Subcutaneous abdominal adipose tissue (tissue), 5 donors: ENCODE data around the gene TMEM117.

ENCODE experiments used
- H3K27ac ChIP-seq: one replicate; pipeline ENCODE4 v1.7.0; 2013; ENCODE audit warnings: low read depth, mild to moderate bottlenecking, inconsistent platforms, low read length, moderate library complexity
- H3K27me3 ChIP-seq, 5 donors: one replicate each; pipeline ENCODE4 v1.7.0; 2013; ENCODE audit warnings: low read length in 5 of 5, inconsistent platforms in 1 of 5; ENCODE audit not compliant: control insufficient read depth in 5 of 5, insufficient read depth in 4 of 5
- H3K36me3 ChIP-seq, 5 donors: one replicate each; pipeline ENCODE4 v1.7.0; 2013; ENCODE audit warnings: low read length in 5 of 5; ENCODE audit not compliant: control insufficient read depth in 5 of 5, insufficient read depth in 5 of 5
- H3K4me1 ChIP-seq, 5 donors: one replicate each; pipeline ENCODE4 v1.7.0; 2013; ENCODE audit warnings: low read length in 5 of 5, mild to moderate bottlenecking in 3 of 5, moderate library complexity in 1 of 5; ENCODE audit not compliant: control insufficient read depth in 5 of 5, insufficient read depth in 5 of 5
- H3K4me3 ChIP-seq, 5 donors: one replicate each; pipeline ENCODE4 v1.7.0; 2013; ENCODE audit warnings: low read length in 5 of 5, low read depth in 1 of 5
- H3K9ac ChIP-seq, 5 donors: one replicate each; pipeline ENCODE4 v1.7.0; 2013; ENCODE audit warnings: low read length in 5 of 5, mild to moderate bottlenecking in 4 of 5, moderate library complexity in 3 of 5
- H3K9me3 ChIP-seq, 5 donors: one replicate each; pipeline ENCODE4 v1.7.0; 2013; ENCODE audit warnings: low read length in 5 of 5; ENCODE audit not compliant: control insufficient read depth in 5 of 5
- donor health status: healthy.
- donor health status: healthy.
- donor health status: healthy.
- donor health status: healthy.
- donor health status: healthy.

Gene TMEM117

GRCh38 chr12:44313188-44313587 is 477.3 kb downstream of the TMEM117 start:
- H3K4me3 ChIP-seq = no peak overlapping the region
- H3K36me3 ChIP-seq = no peaks in the 10 kb centered on the region
- no peaks in the 10 kb centered on the region for H3K27me3 ChIP-seq
- H3K9ac ChIP-seq = no peak overlapping the region
- H3K9me3 ChIP-seq = peaks cover 0 to 4% (median 2%) of the 10 kb centered on the region in 5 donors
- H3K4me1 ChIP-seq = no peaks in the 10 kb centered on the region
- no peak overlapping the region for H3K27ac ChIP-seq

GRCh38 chr12:44314007-44314500 is 478.2 kb downstream of the TMEM117 start:
- no peak overlapping the region for H3K27ac ChIP-seq
- no peaks in the 10 kb centered on the region for H3K36me3 ChIP-seq
- H3K4me3 ChIP-seq = no peak overlapping the region
- no peaks in the 10 kb centered on the region for H3K27me3 ChIP-seq
- H3K4me1 ChIP-seq = no peaks in the 10 kb centered on the region
- peaks cover 0 to 4% (median 2%) of the 10 kb centered on the region in 5 donors for H3K9me3 ChIP-seq
- no peak overlapping the region for H3K9ac ChIP-seq

GRCh38 chr12:44317651-44318126 is 481.8 kb downstream of the TMEM117 start:
- no peaks in the 10 kb centered on the region for H3K27me3 ChIP-seq
- no peak overlapping the region for H3K4me3 ChIP-seq
- H3K27ac ChIP-seq = no peak overlapping the region
- no peaks in the 10 kb centered on the region for H3K36me3 ChIP-seq
- H3K9me3 ChIP-seq = no peaks in the 10 kb centered on the region
- H3K9ac ChIP-seq = no peak overlapping the region
- H3K4me1 ChIP-seq = no peaks in the 10 kb centered on the region

- H3K4me3 ChIP-seq = no peak overlapping the region
- H3K36me3 ChIP-seq = no peaks in the 10 kb centered on the region
- H3K9me3 ChIP-seq = no peaks in the 10 kb centered on the region
- H3K4me1 ChIP-seq = no peaks in the 10 kb centered on the region
- H3K27me3 ChIP-seq = no peaks in the 10 kb centered on the region
- H3K9ac ChIP-seq = no peak overlapping the region
- no peak overlapping the region for H3K27ac ChIP-seq
Observed at GRCh38 chr12:44331269-44331668, 495.4 kb downstream of the TMEM117 start.

- no peak overlapping the region for H3K9ac ChIP-seq
- no peaks in the 10 kb centered on the region for H3K4me1 ChIP-seq
- H3K4me3 ChIP-seq = no peak overlapping the region
- H3K27me3 ChIP-seq = no peaks in the 10 kb centered on the region
- H3K9me3 ChIP-seq = no peaks in the 10 kb centered on the region
- H3K27ac ChIP-seq = no peak overlapping the region
- H3K36me3 ChIP-seq = no peaks in the 10 kb centered on the region
Observed at GRCh38 chr12:44334347-44334746, 498.5 kb downstream of the TMEM117 start.

GRCh38 chr12:44335030-44335429 is 499.1 kb downstream of the TMEM117 start:
- Histone ChIP-seq H3K9me3 (no peaks in the 10 kb centered on the region), H3K27me3 (no peaks in the 10 kb centered on the region), H3K36me3 (no peaks in the 10 kb centered on the region), H3K9ac (no peak overlapping the region), H3K27ac (no peak overlapping the region), H3K4me1 (no peaks in the 10 kb centered on the region), H3K4me3 (no peak overlapping the region)

- Histone ChIP-seq H3K9me3 (no peaks in the 10 kb centered on the region), H3K4me3 (no peak overlapping the region), H3K4me1 (no peaks in the 10 kb centered on the region), H3K36me3 (no peaks in the 10 kb centered on the region), H3K9ac (no peak overlapping the region), H3K27me3 (no peaks in the 10 kb centered on the region), H3K27ac (no peak overlapping the region)
Observed at GRCh38 chr12:44336577-44336976, 500.7 kb downstream of the TMEM117 start.

- H3K4me3 ChIP-seq = no peak overlapping the region
- no peaks in the 10 kb centered on the region for H3K36me3 ChIP-seq
- no peaks in the 10 kb centered on the region for H3K27me3 ChIP-seq
- no peaks in the 10 kb centered on the region for H3K4me1 ChIP-seq
- H3K9ac ChIP-seq = no peak overlapping the region
- H3K27ac ChIP-seq = no peak overlapping the region
- H3K9me3 ChIP-seq = no peaks in the 10 kb centered on the region
Observed at GRCh38 chr12:44342371-44342770, 506.5 kb downstream of the TMEM117 start.

GRCh38 chr12:44347145-44347544 is 511.3 kb downstream of the TMEM117 start:
- no peak overlapping the region for H3K4me3 ChIP-seq
- H3K36me3 ChIP-seq = peaks cover 0 to 3% (median 0%) of the 10 kb centered on the region in 5 donors
- H3K9me3 ChIP-seq = peaks cover 0 to 2% (median 0%) of the 10 kb centered on the region in 5 donors
- H3K9ac ChIP-seq = no peak overlapping the region
- H3K4me1 ChIP-seq = no peaks in the 10 kb centered on the region
- H3K27me3 ChIP-seq = no peaks in the 10 kb centered on the region
- H3K27ac ChIP-seq = no peak overlapping the region

- no peak overlapping the region for H3K27ac ChIP-seq
Observed at GRCh38 chr12:44357494-44357893, 521.6 kb downstream of the TMEM117 start.

GRCh38 chr12:44358636-44359035 is 522.8 kb downstream of the TMEM117 start:
- no peak overlapping the region for H3K27ac ChIP-seq

More at GRCh38 chr12:44357494-44357893, 521.6 kb downstream of the TMEM117 start:
- Histone ChIP-seq H3K4me3 (no peak overlapping the region), H3K9ac (no peak overlapping the region), H3K36me3 (peaks cover 0 to 3% (median 0%) of the 10 kb centered on the region in 5 donors), H3K4me1 (no peaks in the 10 kb centered on the region), H3K27me3 (no peaks in the 10 kb centered on the region), H3K9me3 (no peaks in the 10 kb centered on the region)

More at GRCh38 chr12:44358636-44359035, 522.8 kb downstream of the TMEM117 start:
- H3K36me3 ChIP-seq = peaks cover 0 to 3% (median 0%) of the 10 kb centered on the region in 5 donors
- H3K27me3 ChIP-seq = no peaks in the 10 kb centered on the region
- H3K9me3 ChIP-seq = no peaks in the 10 kb centered on the region
- no peak overlapping the region for H3K4me3 ChIP-seq
- no peak overlapping the region for H3K9ac ChIP-seq
- H3K4me1 ChIP-seq = no peaks in the 10 kb centered on the region
